Nucleus accumbens (tissue), 56 donors: ENCODE results near the gene MKS1.

ENCODE experiments used
- DNase-seq, 56 donors: peaks; one replicate each; lab custom pipeline; 2025; lab: John Stamatoyannopoulos, UW

Gene MKS1

DNA sequence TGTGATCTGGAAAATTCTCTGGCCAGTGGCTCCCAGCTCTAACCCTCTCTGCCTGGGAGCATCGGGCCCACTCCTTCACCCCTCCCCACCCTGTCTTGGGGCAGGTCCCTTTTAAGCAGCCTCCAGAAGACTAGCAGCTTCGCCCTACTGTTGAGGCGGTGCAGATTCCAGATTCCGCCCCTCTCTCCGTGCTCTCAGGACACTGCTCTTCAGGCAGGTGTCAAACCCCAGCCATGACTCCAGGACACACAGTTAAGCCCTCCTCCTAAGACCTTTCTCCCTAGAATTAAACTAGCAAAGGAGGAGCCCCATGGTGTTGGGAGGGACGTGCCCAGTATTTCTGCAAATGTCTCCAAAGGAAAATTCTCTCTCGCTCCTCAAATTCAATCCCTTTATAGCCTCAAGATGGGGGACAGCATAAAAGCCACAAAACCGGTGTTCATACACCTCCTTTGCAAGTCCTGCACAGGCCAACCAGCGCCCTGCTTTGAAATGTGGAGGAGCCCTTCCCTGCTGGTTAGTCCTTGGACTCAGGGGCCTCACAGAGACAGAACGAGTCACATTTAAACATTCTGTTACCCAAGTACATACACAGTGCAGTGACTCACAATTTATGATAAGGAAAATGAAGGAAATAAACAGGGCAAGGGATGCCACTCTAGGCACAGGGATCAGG is 26.5 kb upstream of the MKS1 start:
- no peak for DNase-seq

DNA sequence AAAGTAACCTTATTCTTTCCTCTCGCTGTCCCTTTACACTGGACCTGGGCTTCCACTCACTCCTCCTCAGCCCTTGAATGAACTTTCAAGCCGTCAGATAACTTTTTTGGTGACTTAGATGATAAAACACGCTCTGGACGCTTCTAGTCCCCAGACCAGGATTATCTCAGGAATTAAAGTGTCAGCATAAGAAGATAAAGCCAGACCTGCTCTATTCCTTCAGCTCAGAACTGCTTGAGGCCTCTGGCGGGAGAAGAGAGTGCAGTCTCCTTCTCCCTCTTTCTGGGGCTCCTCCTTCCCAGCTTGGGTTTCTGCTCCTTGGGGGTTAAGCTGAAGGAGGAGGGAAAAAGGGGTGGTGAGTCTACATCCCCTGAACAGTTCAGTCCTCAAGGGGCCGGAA is 25.9 kb upstream of the MKS1 start:
- DNase-seq: no peak

DNA sequence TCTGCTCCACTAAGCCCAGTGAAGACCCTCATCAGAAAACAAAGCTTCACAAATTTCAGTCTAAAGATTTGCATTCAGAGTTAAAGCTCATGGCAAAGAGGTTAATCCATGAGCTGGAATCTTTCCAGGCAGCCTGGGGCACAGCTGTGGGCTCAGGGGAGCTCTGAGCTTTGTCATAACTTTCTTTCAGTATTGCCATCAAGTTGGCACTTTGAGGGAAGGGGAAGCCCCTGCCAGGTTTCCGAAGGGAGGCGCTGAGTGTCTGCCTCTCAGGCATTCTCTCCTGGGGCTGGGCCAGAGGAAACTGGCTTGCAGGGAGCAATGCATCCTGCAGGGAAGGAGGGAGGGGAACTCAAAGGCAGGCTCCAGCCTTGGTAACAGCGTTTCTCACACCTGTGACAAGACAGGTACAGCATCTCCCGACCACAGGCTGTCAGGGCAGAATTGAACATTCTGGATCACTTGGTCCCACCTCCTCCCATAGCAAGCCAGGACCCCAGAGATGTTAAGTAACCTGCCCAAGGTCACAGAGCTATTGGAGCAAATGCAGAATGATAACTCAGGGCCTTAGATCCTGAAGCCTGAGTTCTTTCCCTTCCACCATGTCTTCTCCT is 23.2 kb upstream of the MKS1 start:
- no peak for DNase-seq

GRCh38 chr17:58239987-58240386 is 20.9 kb upstream of the MKS1 start:
- no peak for DNase-seq

DNA sequence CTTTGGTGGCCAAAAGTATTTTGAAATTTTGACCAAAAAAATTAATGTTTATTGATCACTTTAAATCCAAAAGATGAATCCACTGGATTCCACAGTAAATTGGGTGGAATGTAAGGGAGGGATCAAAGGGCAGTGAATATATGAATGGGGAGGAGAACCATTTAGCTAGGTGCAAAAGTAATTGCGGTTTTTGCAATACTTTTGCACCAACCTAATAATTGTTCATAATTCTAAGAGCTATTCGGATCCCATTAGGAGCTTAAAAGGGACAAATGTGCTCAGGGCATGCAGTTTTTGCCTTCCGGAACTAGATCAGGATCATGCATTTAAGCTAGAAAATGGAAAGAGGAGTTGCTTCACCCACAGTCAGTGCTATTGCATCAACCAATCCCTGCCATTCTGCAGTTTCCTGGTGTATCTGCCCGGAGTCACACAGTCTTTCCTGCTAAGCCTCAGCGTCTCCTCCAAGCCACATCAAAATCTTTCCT is 19.1 kb upstream of the MKS1 start, which contains the start of gene LPO:
TSS of gene LPO (plus strand) at position 438 of the 488 bp plus-strand sequence. CDS start 4,396 bp downstream, outside the sequence.
- no peak for DNase-seq

GRCh38 chr17:58236394-58236793 is 17.3 kb upstream of the MKS1 start:
- no peak for DNase-seq

GRCh38 chr17:58235821-58236220 is 16.8 kb upstream of the MKS1 start:
- DNase-seq: no peak

- DNase-seq: no peak
Observed at GRCh38 chr17:58234512-58234911, 15.5 kb upstream of the MKS1 start.

DNA sequence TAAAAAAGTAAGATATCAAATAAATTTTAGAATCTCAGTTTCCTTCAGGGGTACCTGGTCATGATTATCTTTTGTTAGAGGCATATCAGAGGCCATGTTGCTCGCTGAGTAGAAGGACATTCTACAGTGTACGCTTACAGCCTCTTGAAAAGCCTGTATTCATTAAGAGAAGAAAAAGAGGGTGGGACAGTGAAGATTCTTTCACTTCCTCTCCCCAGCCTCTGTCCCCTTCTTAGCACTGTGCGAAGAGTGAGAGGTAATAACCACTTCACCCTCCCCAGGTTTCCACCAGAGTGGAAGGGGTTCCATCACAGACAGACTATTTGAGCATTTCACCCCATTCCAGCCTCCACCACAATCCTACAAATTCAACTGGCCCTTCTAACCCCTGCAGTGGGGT is 14.5 kb upstream of the MKS1 start:
- no peak for DNase-seq

DNA sequence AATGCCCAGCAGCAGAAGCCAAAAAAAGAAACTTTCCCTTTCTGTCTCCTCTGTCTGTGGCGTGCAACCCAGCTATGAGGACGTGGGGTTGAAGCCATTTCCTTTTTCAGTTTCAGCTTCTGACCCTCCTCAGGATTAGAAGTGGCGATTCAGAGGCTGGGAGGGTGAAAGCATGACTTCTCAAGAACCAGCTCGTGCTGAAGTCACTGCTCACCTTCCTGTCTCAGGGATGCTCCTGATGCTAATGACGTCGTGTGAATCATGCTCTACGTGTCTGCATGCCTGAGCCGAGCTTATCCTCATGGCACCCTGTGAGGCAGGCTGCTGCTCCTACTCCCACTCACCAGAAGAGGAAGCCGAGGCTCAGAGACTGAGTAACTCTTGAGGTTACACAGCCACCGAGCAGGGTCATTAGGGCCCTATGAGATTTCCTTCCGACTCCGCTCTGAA is 13.7 kb upstream of the MKS1 start:
- DNase-seq: peak in 36 of 56 donors; percentile 3 to 86 (median 32)

DNA sequence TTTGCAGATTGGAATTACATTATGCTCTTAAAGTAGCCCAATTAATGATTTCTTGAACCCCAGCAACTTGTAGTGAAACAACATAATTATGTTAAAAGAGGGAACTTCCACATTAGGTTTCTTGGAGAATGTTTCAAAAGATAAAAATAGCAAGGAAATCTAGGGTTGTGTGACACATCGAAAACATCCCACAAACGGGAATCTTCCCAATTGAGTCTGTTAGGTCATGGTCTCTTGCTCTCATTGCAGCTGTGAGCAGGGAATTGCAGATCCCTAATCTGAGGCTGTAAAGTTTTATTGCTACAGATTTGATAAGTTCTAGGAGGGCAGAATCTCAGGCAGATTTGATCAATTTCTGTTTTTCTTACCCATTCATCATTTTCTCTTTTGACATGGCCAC is 12.6 kb upstream of the MKS1 start:
- DNase-seq: no peak

GRCh38 chr17:58229881-58230280 is 10.8 kb upstream of the MKS1 start:
- DNase-seq: no peak

DNA sequence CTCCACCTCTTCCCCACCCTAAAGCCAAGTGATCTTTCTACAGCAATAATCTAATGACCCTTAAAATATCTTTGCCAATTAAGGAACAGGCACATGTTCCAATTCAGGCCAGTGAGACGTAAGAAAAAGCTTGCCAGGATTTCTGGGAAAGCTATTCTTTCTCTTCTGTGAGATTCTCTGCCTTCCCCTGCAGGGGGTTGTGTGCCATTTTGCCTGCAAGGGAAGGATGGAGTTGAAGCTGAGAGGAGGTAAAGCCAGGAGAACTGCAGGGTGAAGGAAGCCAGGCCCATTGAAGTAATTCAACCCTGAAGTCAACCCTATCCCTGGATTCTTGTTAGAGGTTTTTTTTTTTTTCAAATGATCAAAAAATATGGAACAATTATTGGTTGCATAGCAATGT is 10.3 kb upstream of the MKS1 start:
- no peak for DNase-seq

DNA sequence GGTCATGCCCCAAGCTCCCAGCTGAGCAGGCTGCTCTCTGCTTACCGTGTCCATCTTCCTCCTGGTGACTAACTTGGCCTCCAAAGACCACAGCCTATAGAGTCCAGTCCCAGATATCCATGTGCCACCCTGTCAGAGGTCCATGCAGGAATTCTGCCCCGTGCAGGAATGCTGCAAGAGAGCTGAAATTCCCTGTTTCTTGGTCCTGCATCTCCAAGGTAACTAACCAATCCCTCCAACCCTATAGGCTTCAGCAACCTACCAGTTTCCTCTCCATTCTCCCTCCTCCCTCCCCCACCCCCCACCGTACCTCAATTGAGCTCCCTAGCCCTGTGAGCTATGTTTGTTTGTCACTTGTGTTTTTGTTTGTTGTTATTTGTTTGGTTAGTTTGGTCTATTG is 9.6 kb upstream of the MKS1 start:
- DNase-seq: no peak

DNA sequence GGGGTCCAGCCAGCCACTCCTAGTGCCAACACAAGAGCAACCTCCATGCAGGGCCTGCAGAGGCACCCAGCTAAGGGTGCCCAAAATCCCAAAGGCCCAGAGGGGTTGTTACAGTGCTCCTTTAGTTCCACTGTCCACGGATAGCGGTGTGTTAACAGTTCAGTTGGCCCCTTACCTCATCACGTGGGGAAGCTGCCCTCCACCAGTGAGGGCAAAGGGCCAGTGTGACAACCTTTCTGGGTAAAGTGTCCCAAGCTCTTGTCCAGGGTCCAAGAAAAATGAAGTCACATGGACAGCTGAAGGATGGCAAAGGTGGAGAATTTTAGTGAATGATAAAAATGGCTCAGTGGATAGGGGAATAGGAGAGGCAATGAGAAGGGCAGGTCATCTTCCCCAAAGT is 8.7 kb upstream of the MKS1 start:
- DNase-seq: no peak

GRCh38 chr17:58224315-58224714 is 5.3 kb upstream of the MKS1 start:
- DNase-seq: no peak

GRCh38 chr17:58219789-58220183 is 731 bp upstream of the MKS1 start:
- DNase-seq: no peak

GRCh38 chr17:58217766-58218165 is 1.3 kb downstream of the MKS1 start:
- DNase-seq: no peak

- DNase-seq: no peak
Observed at GRCh38 chr17:58215685-58216084, 3.4 kb downstream of the MKS1 start.

DNA sequence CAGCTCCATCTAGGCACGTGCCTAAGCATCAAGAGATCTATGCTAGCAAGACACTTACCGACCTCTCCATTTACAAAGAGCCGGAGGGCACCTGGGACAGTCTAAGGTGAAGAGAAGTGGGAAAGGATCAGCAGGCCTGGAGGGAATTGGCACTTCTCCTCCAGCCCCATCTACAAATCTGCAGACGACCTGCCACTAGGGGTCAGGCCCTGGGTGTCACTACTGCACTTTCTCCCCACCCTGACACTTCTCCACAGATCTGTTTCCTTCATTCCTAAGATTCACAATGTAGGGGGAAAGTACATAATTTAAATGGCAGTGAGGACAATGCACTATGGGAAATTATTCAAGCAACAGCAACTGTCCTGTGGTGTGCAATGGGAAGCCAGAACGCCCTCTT is 8.1 kb downstream of the MKS1 start:
- DNase-seq: no peak

DNA sequence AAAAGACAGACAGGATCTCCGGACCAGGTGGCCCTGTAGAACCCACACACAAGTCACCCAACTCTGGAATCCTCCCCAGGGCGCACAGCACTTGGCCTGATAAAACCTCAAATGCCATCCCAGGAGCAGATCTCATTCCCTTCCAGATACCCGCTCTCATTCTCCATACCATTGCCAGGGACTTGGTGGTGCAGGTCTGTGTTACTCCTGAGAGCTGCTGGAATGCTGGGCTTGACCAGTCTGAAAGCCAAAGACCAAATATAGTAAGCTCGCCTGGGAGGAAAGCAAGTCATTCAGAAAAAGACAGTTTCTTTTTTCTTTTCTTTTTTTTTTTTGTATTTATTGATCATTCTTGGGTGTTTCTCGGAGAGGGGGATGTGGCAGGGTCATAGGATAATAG is 10.7 kb downstream of the MKS1 start:
- DNase-seq: no peak

GRCh38 chr17:58207451-58207850 is 11.6 kb downstream of the MKS1 start:
- no peak for DNase-seq
